KMS-11 (cell line): Measurements from ENCODE around the gene ZNF212.
A peak's percentile ranks its signal among the peaks of the same experiment; 100 is the strongest.

ENCODE experiments used
- H2AFZ ChIP-seq: fragments of 200-600 bp; sonication (generic); 2 replicates; pipeline ENCODE4 v1.6.1; 2016; ENCODE audit warnings: antibody characterized with exemption, mixed run types, low read depth
- H3K27ac ChIP-seq: fragments of 200-600 bp; sonication (generic); 2 replicates; pipeline ENCODE4 v1.6.1; 2016; ENCODE audit warnings: mild to moderate bottlenecking, mixed run types
- H3K27me3 ChIP-seq: fragments of 200-600 bp; sonication (generic); 2 replicates; pipeline ENCODE4 v1.6.1; 2017; ENCODE audit warnings: mild to moderate bottlenecking, low read depth, mixed run types, moderate library complexity; ENCODE audit not compliant: insufficient read depth
- H3K36me3 ChIP-seq: fragments of 200-600 bp; sonication (generic); 2 replicates; pipeline ENCODE4 v1.6.1; 2017; ENCODE audit warnings: mild to moderate bottlenecking, mixed run types; ENCODE audit not compliant: insufficient read depth
- H3K4me1 ChIP-seq: fragments of 200-600 bp; sonication (generic); 2 replicates; pipeline ENCODE4 v1.6.1; 2016; ENCODE audit warnings: mild to moderate bottlenecking, low read depth, mixed run types; ENCODE audit not compliant: poor library complexity, severe bottlenecking
- H3K4me2 ChIP-seq: fragments of 200-600 bp; sonication (generic); 2 replicates; pipeline ENCODE4 v1.7.0; 2016; ENCODE audit warnings: mild to moderate bottlenecking, mixed run types
- H3K4me3 ChIP-seq: fragments of 200-600 bp; sonication (generic); IDR thresholded peaks from 2 replicates; pipeline ENCODE4 v1.6.1; 2017; ENCODE audit warnings: low read depth, low read length, mixed read lengths; ENCODE audit not compliant: insufficient read depth
- H3K79me2 ChIP-seq: fragments of 200-600 bp; sonication (generic); 2 replicates; pipeline ENCODE4 v1.6.1; 2016; ENCODE audit warnings: low read depth, mixed run types; ENCODE audit not compliant: insufficient read depth
- H3K9ac ChIP-seq: fragments of 200-600 bp; sonication (generic); 2 replicates; pipeline ENCODE4 v1.6.1; 2016; ENCODE audit warnings: mild to moderate bottlenecking, mixed run types
- H4K20me1 ChIP-seq: fragments of 200-600 bp; sonication (generic); 2 replicates; pipeline ENCODE4 v1.6.1; 2016; ENCODE audit warnings: mild to moderate bottlenecking, mixed run types; ENCODE audit not compliant: insufficient read depth
- CTCF ChIP-seq: fragments of 200-600 bp; sonication (generic); conservative IDR thresholded peaks from 2 replicates; pipeline ENCODE4 v1.6.1; 2017; ENCODE audit warnings: low read depth, mild to moderate bottlenecking, antibody characterized with exemption, low read length, moderate library complexity, mixed read lengths

Gene ZNF212

GRCh38 chr7:149239345-149240143, at the start of gene ZNF212:
ZNF212 (plus strand) TSS chr7:149239651; CDS start chr7:149239779, 128 bp downstream.
- Histone ChIP-seq H3K4me3 (peak within 1 kb of the TSS; percentile 74), H3K36me3 (0 out of 2 replicates have a peak, but pooled peaks cover 4% of the 10 kb centered on the region), H3K4me1 (peaks cover 19% of the 10 kb centered on the region), H3K4me2 (peak within 1 kb of the TSS; percentile 99), H3K27me3 (0 out of 2 replicates have a peak, but pooled peaks cover 6% of the 10 kb centered on the region), H2AFZ (peak within 1 kb of the TSS; percentile 92), H3K27ac (peak within 1 kb of the TSS; percentile 53), H3K79me2 (peaks cover 32% of the 10 kb centered on the region), H4K20me1 (0 out of 2 replicates have a peak, but pooled peaks cover 4% of the 10 kb centered on the region), H3K9ac (peak within 1 kb of the TSS; percentile 63)
- peak; percentile 82 for TF ChIP-seq CTCF

- no peaks in the 10 kb centered on the region; the same call in 1 of the 2 replicates for H3K27me3 ChIP-seq
- TF ChIP-seq CTCF = no peak
- peaks cover 7% of the 10 kb centered on the region for H3K4me1 ChIP-seq
- H3K36me3 ChIP-seq = no peaks in the 10 kb centered on the region
- peaks cover 10% of the 10 kb centered on the region for H3K79me2 ChIP-seq
- no peak overlapping the region for H3K27ac ChIP-seq
- no peak overlapping the region for H3K4me2 ChIP-seq
- H4K20me1 ChIP-seq = no peaks in the 10 kb centered on the region
- H3K9ac ChIP-seq = no peak overlapping the region
- H2AFZ ChIP-seq = no peak overlapping the region
- H3K4me3 ChIP-seq = no peak overlapping the region
Measured at GRCh38 chr7:149191851-149192250, 47.6 kb upstream of the ZNF212 start.

- Histone ChIP-seq H3K4me1 (peaks cover 16% of the 10 kb centered on the region), H3K9ac (peak overlapping the region; percentile 81; the same call in 1 of the 2 replicates), H3K4me3 (no peak overlapping the region), H4K20me1 (no peaks in the 10 kb centered on the region), H2AFZ (peak overlapping the region; percentile 67), H3K4me2 (peak overlapping the region; percentile 62), H3K27me3 (no peaks in the 10 kb centered on the region), H3K27ac (no peak overlapping the region), H3K79me2 (peaks cover 30% of the 10 kb centered on the region), H3K36me3 (peaks cover 10% of the 10 kb centered on the region; the same call in 1 of the 2 replicates)
- no peak for TF ChIP-seq CTCF
Measured at GRCh38 chr7:149194799-149195179, 44.7 kb upstream of the ZNF212 start.

- H3K4me3 ChIP-seq = no peak within 1 kb of the TSS
- peak; percentile 67 for TF ChIP-seq CTCF
- peaks cover 30% of the 10 kb centered on the region for H3K79me2 ChIP-seq
- no peaks in the 10 kb centered on the region for H4K20me1 ChIP-seq
- H3K4me2 ChIP-seq = peak within 1 kb of the TSS; percentile 95
- peak within 1 kb of the TSS; percentile 69 for H3K27ac ChIP-seq
- H3K27me3 ChIP-seq = no peaks in the 10 kb centered on the region
- H3K36me3 ChIP-seq = peaks cover 17% of the 10 kb centered on the region; the same call in 1 of the 2 replicates
- H3K4me1 ChIP-seq = peaks cover 16% of the 10 kb centered on the region
- peak within 1 kb of the TSS; percentile 89 for H3K9ac ChIP-seq
- peak within 1 kb of the TSS; percentile 79 for H2AFZ ChIP-seq
Measured at GRCh38 chr7:149195180-149196150, 44.0 kb upstream of the ZNF212 start, which contains the start of gene ZNF282. ZNF282 (plus strand) TSS chr7:149195546; CDS start chr7:149195590, 44 bp downstream.
